WTC11 (cell line): Measurements from ENCODE around the gene ICAM1. TPM values are rescaled to one million over a fixed set of nuclear protein-coding genes. Genes with fewer than 3 reads are reported as not detected.

Experiments used
- ATAC-seq: fragments of 200-7000 bp; cut with Tn5 transposase; 2 replicates; pipeline ENCODE4 v1.10.0; 2021; ENCODE audit warnings: mild to moderate bottlenecking, moderate library complexity
- CTCF ChIA-PET: fragments of 300-600 bp; sonication (Branson Sonifier 250); formaldehyde crosslinking; loops from one replicate; lab custom pipeline; 2021; ENCODE audit warnings: antibody characterized with exemption; lab: Charles Lee
- POLR2A ChIA-PET: fragments of 350-600 bp; sonication (Branson Sonifier 250); formaldehyde crosslinking; loops from one replicate; lab custom pipeline; 2021; ENCODE audit warnings: antibody characterized with exemption; lab: Charles Lee
- DNase-seq: peaks from one replicate; pipeline ENCODE4 v3.0.0; 2021; ENCODE audit warnings: low spot score
- H3K27ac Mint-ChIP-seq: 2 replicates; pipeline ENCODE4 v1.8.0; 2021; ENCODE audit warnings: mixed read lengths
- H3K27me3 Mint-ChIP-seq: 2 replicates; pipeline ENCODE4 v1.8.0; 2021; ENCODE audit warnings: low read depth, mild to moderate bottlenecking, moderate library complexity, mixed read lengths
- H3K36me3 Mint-ChIP-seq: 2 replicates; pipeline ENCODE4 v1.8.0; 2021; ENCODE audit warnings: mixed read lengths
- H3K4me1 Mint-ChIP-seq: 2 replicates; pipeline ENCODE4 v1.8.0; 2022; ENCODE audit warnings: mixed read lengths
- H3K4me3 Mint-ChIP-seq: 2 replicates; pipeline ENCODE4 v1.8.0; 2021; ENCODE audit warnings: mild to moderate bottlenecking, moderate library complexity, mixed read lengths
- H3K9me3 Mint-ChIP-seq: 2 replicates; pipeline ENCODE4 v1.8.0; 2021; ENCODE audit warnings: mixed read lengths
- ATF1 ChIP-seq: sonication (generic); formaldehyde crosslinking; IDR thresholded peaks from 2 replicates; pipeline ENCODE4 v1.8.1; 2023; ENCODE audit warnings: mild to moderate bottlenecking, moderate library complexity, missing genetic modification reagents
- CDX4 ChIP-seq: fragments of 250-450 bp; sonication (Bioruptor Pico); IDR thresholded peaks from 2 replicates; pipeline ENCODE4 v1.9.0; 2021; ENCODE audit warnings: moderate library complexity, mild to moderate bottlenecking, inconsistent platforms, borderline replicate concordance
- CREM ChIP-seq: sonication (generic); formaldehyde crosslinking; IDR thresholded peaks from 2 replicates; pipeline ENCODE4 v1.8.1; 2022; ENCODE audit warnings: mild to moderate bottlenecking, missing genetic modification reagents, moderate library complexity
- ELF4 ChIP-seq: sonication (generic); formaldehyde crosslinking; IDR thresholded peaks from 2 replicates; pipeline ENCODE4 v1.8.1; 2022; ENCODE audit warnings: low read depth, mild to moderate bottlenecking, moderate library complexity, missing genetic modification reagents
- EMX1 ChIP-seq: fragments of 250-450 bp; sonication (Bioruptor Pico); IDR thresholded peaks from 2 replicates; pipeline ENCODE4 v1.8.0; 2021; ENCODE audit warnings: mild to moderate bottlenecking
- ESRRA ChIP-seq: sonication (generic); formaldehyde crosslinking; IDR thresholded peaks from 2 replicates; pipeline ENCODE4 v1.8.1; 2022; ENCODE audit warnings: mild to moderate bottlenecking, missing genetic modification reagents, borderline replicate concordance
- ETV6 ChIP-seq: sonication (generic); formaldehyde crosslinking; IDR thresholded peaks from 2 replicates; pipeline ENCODE4 v1.8.1; 2022; ENCODE audit warnings: mild to moderate bottlenecking, missing genetic modification reagents
- GRHL2 ChIP-seq: fragments of 250-450 bp; sonication (Bioruptor Pico); IDR thresholded peaks from 2 replicates; pipeline ENCODE4 v1.8.0; 2022; ENCODE audit warnings: mild to moderate bottlenecking, moderate library complexity; ENCODE audit not compliant: insufficient replicate concordance, severe bottlenecking
- HMGA2 ChIP-seq: fragments of 250-450 bp; sonication (Bioruptor Pico); IDR thresholded peaks from 2 replicates; pipeline ENCODE4 v1.4.0; 2021; ENCODE audit warnings: mild to moderate bottlenecking, moderate library complexity
- HMGXB4 ChIP-seq: sonication (generic); formaldehyde crosslinking; IDR thresholded peaks from 2 replicates; pipeline ENCODE4 v1.8.1; 2023; ENCODE audit warnings: mild to moderate bottlenecking, moderate library complexity, missing genetic modification reagents
- MLX ChIP-seq: sonication (generic); formaldehyde crosslinking; IDR thresholded peaks from 2 replicates; pipeline ENCODE4 v1.8.1; 2023; ENCODE audit warnings: mild to moderate bottlenecking, missing genetic modification reagents, moderate library complexity
- MYBL2 ChIP-seq: sonication (generic); formaldehyde crosslinking; IDR thresholded peaks from 2 replicates; pipeline ENCODE4 v1.8.1; 2023; ENCODE audit warnings: mild to moderate bottlenecking, moderate library complexity, missing genetic modification reagents
- NR3C1 ChIP-seq: sonication (generic); formaldehyde crosslinking; conservative IDR thresholded peaks from 2 replicates; pipeline ENCODE4 v1.8.1; 2023; ENCODE audit warnings: low read depth, mild to moderate bottlenecking, missing genetic modification reagents
- RELA ChIP-seq: sonication (generic); formaldehyde crosslinking; IDR thresholded peaks from 2 replicates; pipeline ENCODE4 v1.8.1; 2022; ENCODE audit warnings: missing genetic modification reagents, mild to moderate bottlenecking, borderline replicate concordance
- USF1 ChIP-seq: sonication (generic); formaldehyde crosslinking; IDR thresholded peaks from 2 replicates; pipeline ENCODE4 v1.8.0; 2022; ENCODE audit warnings: mild to moderate bottlenecking, missing genetic modification reagents
- ZMAT4 ChIP-seq: fragments of 250-450 bp; sonication (Bioruptor Pico); IDR thresholded peaks from 2 replicates; pipeline ENCODE4 v1.9.0; 2021; ENCODE audit warnings: mild to moderate bottlenecking
- ZNF121 ChIP-seq: sonication (generic); formaldehyde crosslinking; IDR thresholded peaks from 2 replicates; pipeline ENCODE4 v1.8.0; 2023; ENCODE audit warnings: missing genetic modification reagents
- ZNF232 ChIP-seq: sonication (generic); formaldehyde crosslinking; IDR thresholded peaks from 2 replicates; pipeline ENCODE4 v1.8.0; 2022; ENCODE audit warnings: mild to moderate bottlenecking, missing genetic modification reagents
- ZNF396 ChIP-seq: fragments of 250-450 bp; sonication (Bioruptor Pico); IDR thresholded peaks from 2 replicates; pipeline ENCODE4 v1.8.0; 2021; ENCODE audit warnings: mild to moderate bottlenecking, moderate library complexity, borderline replicate concordance
- ZNF416 ChIP-seq: fragments of 250-450 bp; sonication (Bioruptor Pico); IDR thresholded peaks from 2 replicates; pipeline ENCODE4 v1.9.0; 2021; ENCODE audit warnings: mild to moderate bottlenecking, inconsistent platforms
- ZNF425 ChIP-seq: fragments of 250-450 bp; sonication (Bioruptor Pico); conservative IDR thresholded peaks from 2 replicates; pipeline ENCODE4 v1.9.0; 2021; ENCODE audit warnings: mild to moderate bottlenecking
- total RNA-seq: library from RNA; stranded (reverse); gene quantifications from 3 replicates; pipeline ENCODE4 v1.2.3, GENCODE V29; 2021

Gene ICAM1
- total RNA-seq, 1 experiment from 2014 or later = 3.8 TPM

GRCh38 chr19:10327793-10328192, 56.9 kb downstream of the ICAM1 start (continued):
- TF ChIP-seq ETV6 (CRISPR knock-in tag) = no peak
- no peak for TF ChIP-seq ZNF416 (CRISPR knock-in tag)
- no peak for TF ChIP-seq ZMAT4 (CRISPR knock-in tag)

- CTCF ChIA-PET = interaction anchor here (0.7 kb wide), 1 partner anchor 62 kb away, joined by 3 read pairs; no protein-coding TSS in a partner anchor
- peaks cover 37% of the 10 kb centered on the region for H3K36me3 Mint-ChIP-seq
- no peak for TF ChIP-seq ESRRA (CRISPR knock-in tag)
- TF ChIP-seq CREM = no peak
- TF ChIP-seq HMGXB4 = no peak
- no peak for TF ChIP-seq ZNF425
- TF ChIP-seq HMGA2 (CRISPR knock-in tag) = no peak
- TF ChIP-seq GRHL2 = no peak
- no peak for TF ChIP-seq MLX (CRISPR knock-in tag)
- TF ChIP-seq EMX1 (CRISPR knock-in tag) = no peak
- no peak for TF ChIP-seq RELA
- TF ChIP-seq ZNF396 = no peak
- no peak for TF ChIP-seq CDX4
- no peak for TF ChIP-seq ELF4 (CRISPR knock-in tag)
- TF ChIP-seq ZNF121 (CRISPR knock-in tag) = no peak
- TF ChIP-seq ATF1 (CRISPR knock-in tag) = no peak
- no peak for TF ChIP-seq NR3C1
- no peak for TF ChIP-seq ZNF416 (CRISPR knock-in tag)
- no peak for TF ChIP-seq USF1 (CRISPR knock-in tag)
- no peak for TF ChIP-seq ZNF232
- TF ChIP-seq MYBL2 (CRISPR knock-in tag) = no peak
- no peak overlapping the region for H3K4me3 Mint-ChIP-seq
- H3K4me1 Mint-ChIP-seq = peaks cover 8% of the 10 kb centered on the region
- no peak for ATAC-seq
- H3K27ac Mint-ChIP-seq = no peak overlapping the region
- POLR2A ChIA-PET = interaction anchor here (0.7 kb wide), 1 partner anchor 21 kb away, joined by 3 read pairs; no protein-coding TSS in a partner anchor
- no peaks in the 10 kb centered on the region for H3K9me3 Mint-ChIP-seq
- DNase-seq = no peak
- H3K27me3 Mint-ChIP-seq = no peaks in the 10 kb centered on the region
These were observed 57.9 kb downstream of the ICAM1 start for GRCh38 chr19:10328558-10329429.
